ENCODE data around the gene RNMT.
A peak's percentile ranks its signal among the peaks of the same experiment; 100 is the strongest.

Gene RNMT

DNA sequence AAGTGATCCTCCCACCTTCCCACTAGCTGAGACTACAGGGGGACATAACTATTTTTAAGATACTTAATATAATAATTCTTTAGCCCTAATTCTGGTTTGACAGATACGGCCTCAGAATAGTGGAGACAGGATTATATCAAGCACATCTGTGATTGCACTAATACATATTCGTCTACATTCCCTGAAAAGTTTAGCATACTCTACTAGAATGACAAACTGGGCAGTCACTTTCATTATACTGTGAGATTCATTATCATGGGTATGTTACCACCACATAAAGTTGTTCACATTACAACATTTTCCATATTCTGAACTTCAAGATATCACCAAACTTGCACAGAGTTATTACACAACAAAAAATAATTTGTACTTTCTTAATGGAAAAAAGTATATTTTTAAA, 11.1 kb upstream of the RNMT start:
- H3K4me3 ChIP-seq (ENCODE audit: low read depth, low read length): no peak overlapping the region
- no peak for DNase-seq (ENCODE audit: low read depth, low spot score)
- in situ Hi-C loops (cut with HindIII; ENCODE audit: low sequenced_read_pairs): no loop called here
- TF ChIP-seq, protein P1, sequence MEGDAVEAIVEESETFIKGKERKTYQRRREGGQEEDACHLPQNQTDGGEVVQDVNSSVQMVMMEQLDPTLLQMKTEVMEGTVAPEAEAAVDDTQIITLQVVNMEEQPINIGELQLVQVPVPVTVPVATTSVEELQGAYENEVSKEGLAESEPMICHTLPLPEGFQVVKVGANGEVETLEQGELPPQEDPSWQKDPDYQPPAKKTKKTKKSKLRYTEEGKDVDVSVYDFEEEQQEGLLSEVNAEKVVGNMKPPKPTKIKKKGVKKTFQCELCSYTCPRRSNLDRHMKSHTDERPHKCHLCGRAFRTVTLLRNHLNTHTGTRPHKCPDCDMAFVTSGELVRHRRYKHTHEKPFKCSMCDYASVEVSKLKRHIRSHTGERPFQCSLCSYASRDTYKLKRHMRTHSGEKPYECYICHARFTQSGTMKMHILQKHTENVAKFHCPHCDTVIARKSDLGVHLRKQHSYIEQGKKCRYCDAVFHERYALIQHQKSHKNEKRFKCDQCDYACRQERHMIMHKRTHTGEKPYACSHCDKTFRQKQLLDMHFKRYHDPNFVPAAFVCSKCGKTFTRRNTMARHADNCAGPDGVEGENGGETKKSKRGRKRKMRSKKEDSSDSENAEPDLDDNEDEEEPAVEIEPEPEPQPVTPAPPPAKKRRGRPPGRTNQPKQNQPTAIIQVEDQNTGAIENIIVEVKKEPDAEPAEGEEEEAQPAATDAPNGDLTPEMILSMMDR (IDR thresholded peaks at IDR 0.05; ENCODE audit: low read depth, low read length): no peak

GRCh38 chr18:13716916-13717315, 9.6 kb upstream of the RNMT start:
- TF ChIP-seq, protein P1 (IDR thresholded peaks at IDR 0.05; ENCODE audit: low read depth, low read length): no peak
- no peak overlapping the region for H3K4me3 ChIP-seq (ENCODE audit: low read depth, low read length)
- DNase-seq (ENCODE audit: low read depth, low spot score): no peak
- in situ Hi-C loops (cut with HindIII; ENCODE audit: low sequenced_read_pairs): no loop called here

- no peak overlapping the region for H3K4me3 ChIP-seq (ENCODE audit: low read depth, low read length)
- TF ChIP-seq, protein P1 (IDR thresholded peaks at IDR 0.05; ENCODE audit: low read depth, low read length): no peak
- in situ Hi-C loops (cut with HindIII; ENCODE audit: low sequenced_read_pairs): no loop called here
- DNase-seq (ENCODE audit: low read depth, low spot score): no peak
Measured at GRCh38 chr18:13720123-13720522, 6.3 kb upstream of the RNMT start.

- in situ Hi-C loops (cut with HindIII; ENCODE audit: low sequenced_read_pairs): no loop called here
- no peak for DNase-seq (ENCODE audit: low read depth, low spot score)
- TF ChIP-seq, protein P1 (IDR thresholded peaks at IDR 0.05; ENCODE audit: low read depth, low read length): no peak
- no peak overlapping the region for H3K4me3 ChIP-seq (ENCODE audit: low read depth, low read length)
Measured at GRCh38 chr18:13720847-13721246, 5.6 kb upstream of the RNMT start.

GRCh38 chr18:13725566-13726231, 774 bp upstream of the RNMT start:
- DNase-seq (ENCODE audit: low read depth, low spot score): no peak
- in situ Hi-C loops (cut with HindIII; ENCODE audit: low sequenced_read_pairs): no loop called here
- H3K4me3 ChIP-seq (ENCODE audit: low read depth, low read length): peak overlapping the region; percentile 95
- TF ChIP-seq, protein P1 (IDR thresholded peaks at IDR 0.05; ENCODE audit: low read depth, low read length): no peak

GRCh38 chr18:13726972-13727331, 479 bp downstream of the RNMT start:
- in situ Hi-C loops (cut with HindIII; ENCODE audit: low sequenced_read_pairs): no loop called here
- TF ChIP-seq, protein P1 (IDR thresholded peaks at IDR 0.05; ENCODE audit: low read depth, low read length): no peak
- peak overlapping the region; percentile 95 for H3K4me3 ChIP-seq (ENCODE audit: low read depth, low read length)
- DNase-seq (ENCODE audit: low read depth, low spot score): no peak
